ENCODE data around the gene MAP3K20. TPM values are rescaled to one million over a fixed set of nuclear protein-coding genes. Genes with fewer than 3 reads are reported as not detected.
"Not testable (repeated sequence)": the region's sequence is repeated elsewhere in the genome, so short reads cannot be mapped to it uniquely, and the experiment has no call there.

The MAP3K20 gene
- total and polyA plus RNA-seq, 2 donors from 2014 or later, result 3.9 to 25.6 TPM

DNA sequence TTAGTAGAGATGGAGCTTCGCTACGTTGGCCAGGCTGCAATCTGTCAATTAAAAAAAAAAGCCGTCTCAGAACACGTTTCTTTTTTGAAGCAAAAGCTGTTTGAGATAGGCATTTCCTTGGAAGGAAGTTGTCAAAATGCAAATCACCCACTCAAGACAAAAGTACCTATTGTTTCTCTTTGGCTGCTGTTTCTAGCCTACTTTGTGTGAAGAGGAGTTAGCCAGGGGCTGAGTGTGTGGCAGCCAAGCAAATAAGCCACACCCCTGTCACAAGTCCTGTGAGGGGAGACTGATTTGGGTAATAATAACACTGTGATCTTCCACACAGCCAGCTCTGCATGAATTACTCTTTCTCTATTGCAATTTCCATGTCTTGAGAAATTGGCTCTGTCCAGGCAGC lies 231.6 kb downstream of the MAP3K20 start:
- Histone ChIP-seq H3K36me3 (ENCODE audit: control insufficient read depth in 2 of 3, insufficient read depth in 3 of 3, low read length in 3 of 3) (no peaks in the 10 kb centered on the region), H3K4me1 (ENCODE audit: control insufficient read depth in 2 of 3, insufficient read depth in 2 of 3, low read depth in 1 of 3, low read length in 3 of 3) (no peaks in the 10 kb centered on the region), H3K9me3 (ENCODE audit: control insufficient read depth in 2 of 3, insufficient read depth in 1 of 3, low read length in 3 of 3) (peaks cover 0 to 5% (median 0%) of the 10 kb centered on the region in 3 donors), H3K4me3 (ENCODE audit: low read length in 3 of 3) (no peak overlapping the region), H3K9ac (ENCODE audit: low read length in 3 of 3) (no peak overlapping the region), H3K27ac (ENCODE audit: low read depth in 2 of 2, low read length in 2 of 2) (no peak overlapping the region), H3K27me3 (ENCODE audit: control insufficient read depth, insufficient read depth, low read length) (no peaks in the 10 kb centered on the region)
- DNase-seq (peak in 1 of 5 donors; percentile 2), FAIRE-seq (no peak)
- TF ChIP-seq, protein P1, sequence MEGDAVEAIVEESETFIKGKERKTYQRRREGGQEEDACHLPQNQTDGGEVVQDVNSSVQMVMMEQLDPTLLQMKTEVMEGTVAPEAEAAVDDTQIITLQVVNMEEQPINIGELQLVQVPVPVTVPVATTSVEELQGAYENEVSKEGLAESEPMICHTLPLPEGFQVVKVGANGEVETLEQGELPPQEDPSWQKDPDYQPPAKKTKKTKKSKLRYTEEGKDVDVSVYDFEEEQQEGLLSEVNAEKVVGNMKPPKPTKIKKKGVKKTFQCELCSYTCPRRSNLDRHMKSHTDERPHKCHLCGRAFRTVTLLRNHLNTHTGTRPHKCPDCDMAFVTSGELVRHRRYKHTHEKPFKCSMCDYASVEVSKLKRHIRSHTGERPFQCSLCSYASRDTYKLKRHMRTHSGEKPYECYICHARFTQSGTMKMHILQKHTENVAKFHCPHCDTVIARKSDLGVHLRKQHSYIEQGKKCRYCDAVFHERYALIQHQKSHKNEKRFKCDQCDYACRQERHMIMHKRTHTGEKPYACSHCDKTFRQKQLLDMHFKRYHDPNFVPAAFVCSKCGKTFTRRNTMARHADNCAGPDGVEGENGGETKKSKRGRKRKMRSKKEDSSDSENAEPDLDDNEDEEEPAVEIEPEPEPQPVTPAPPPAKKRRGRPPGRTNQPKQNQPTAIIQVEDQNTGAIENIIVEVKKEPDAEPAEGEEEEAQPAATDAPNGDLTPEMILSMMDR (IDR thresholded peaks at IDR 0.05; ENCODE audit: borderline replicate concordance, extremely low read depth, insufficient read depth), result no peak
- intact Hi-C loops (cut with DNase I), result no loop called here

DNA sequence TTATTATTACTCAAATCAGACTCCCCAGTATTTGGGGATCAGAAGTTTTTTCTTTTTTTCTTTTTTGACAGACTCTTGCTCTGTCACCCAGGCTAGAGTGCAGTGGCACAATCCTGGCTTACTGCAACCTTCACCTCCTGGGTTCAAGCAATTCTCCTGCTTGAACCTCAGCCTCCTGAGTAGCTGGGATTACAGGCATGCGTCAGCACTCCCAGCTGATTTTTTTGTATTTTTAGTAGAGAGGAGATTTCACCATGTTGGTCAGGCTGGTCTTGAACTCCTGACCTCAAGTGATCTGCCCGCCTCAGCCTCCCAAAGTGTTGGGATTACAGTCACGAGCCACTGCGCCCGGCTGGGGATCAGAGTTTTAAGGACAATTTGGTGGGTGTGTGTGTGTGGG lies 233.7 kb downstream of the MAP3K20 start:
- FAIRE-seq; H3K9me3 ChIP-seq (ENCODE audit: control insufficient read depth in 2 of 3, insufficient read depth in 1 of 3, low read length in 3 of 3); H3K9ac ChIP-seq (ENCODE audit: low read length in 3 of 3); intact Hi-C loops (cut with DNase I); H3K27me3 ChIP-seq (ENCODE audit: control insufficient read depth, insufficient read depth, low read length); H3K4me1 ChIP-seq (ENCODE audit: control insufficient read depth in 2 of 3, insufficient read depth in 2 of 3, low read depth in 1 of 3, low read length in 3 of 3); H3K36me3 ChIP-seq (ENCODE audit: control insufficient read depth in 2 of 3, insufficient read depth in 3 of 3, low read length in 3 of 3); H3K4me3 ChIP-seq (ENCODE audit: low read length in 3 of 3); DNase-seq; H3K27ac ChIP-seq (ENCODE audit: low read depth in 2 of 2, low read length in 2 of 2): not testable (repeated sequence)

DNA sequence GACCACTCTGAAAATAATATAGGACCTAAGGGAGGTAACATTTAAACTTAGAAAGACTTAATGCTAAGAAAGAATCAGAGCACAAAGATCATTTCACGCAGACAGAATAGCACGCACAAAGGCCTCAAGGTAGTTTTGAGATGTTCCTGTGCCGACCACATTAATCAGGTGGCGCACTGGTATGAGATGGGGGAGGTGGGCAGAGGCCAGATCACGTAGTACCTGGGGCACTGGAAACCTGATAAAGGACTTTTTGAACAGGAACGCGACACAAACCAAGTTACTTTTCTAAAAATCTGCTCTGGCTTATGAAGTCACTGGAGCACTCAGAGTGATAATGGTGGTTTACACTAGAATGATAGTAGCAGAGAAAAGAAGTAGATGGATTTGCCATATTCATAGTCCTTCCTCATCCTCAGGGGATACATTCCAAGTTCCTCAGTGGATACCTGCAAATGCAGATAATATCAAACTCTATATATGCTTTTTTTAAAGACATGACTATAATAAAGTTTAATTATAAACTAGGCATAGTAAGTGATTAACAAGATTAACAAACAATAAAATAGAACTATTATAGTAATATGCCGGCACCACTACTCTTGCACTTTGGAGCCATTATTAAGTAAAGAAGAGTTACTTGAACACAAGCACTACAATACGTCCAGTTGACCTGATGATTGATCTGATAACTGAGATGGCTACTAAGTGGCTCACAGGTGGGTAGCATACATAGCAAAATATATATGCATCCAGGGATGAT lies 236.4 kb downstream of the MAP3K20 start:
- Histone ChIP-seq H3K27me3 (ENCODE audit: control insufficient read depth, insufficient read depth, low read length) (no peaks in the 10 kb centered on the region), H3K36me3 (ENCODE audit: control insufficient read depth in 2 of 3, insufficient read depth in 3 of 3, low read length in 3 of 3) (no peaks in the 10 kb centered on the region), H3K9me3 (ENCODE audit: control insufficient read depth in 2 of 3, insufficient read depth in 1 of 3, low read length in 3 of 3) (peaks cover 0 to 5% (median 0%) of the 10 kb centered on the region in 3 donors), H3K9ac (ENCODE audit: low read length in 3 of 3) (no peak overlapping the region), H3K27ac (ENCODE audit: low read depth in 2 of 2, low read length in 2 of 2) (no peak overlapping the region), H3K4me1 (ENCODE audit: control insufficient read depth in 2 of 3, insufficient read depth in 2 of 3, low read depth in 1 of 3, low read length in 3 of 3) (no peaks in the 10 kb centered on the region), H3K4me3 (ENCODE audit: low read length in 3 of 3) (no peak overlapping the region)
- DNase-seq (no peak), FAIRE-seq (no peak)
- TF ChIP-seq, protein P1 (IDR thresholded peaks at IDR 0.05; ENCODE audit: borderline replicate concordance, extremely low read depth, insufficient read depth), result no peak
- intact Hi-C loops (cut with DNase I), result no loop called here

Data from kidney (tissue), 14 donors.